Prostate gland (tissue), 2 donors: Measurements from ENCODE around the gene VAC14. TPM values are rescaled to one million over a fixed set of nuclear protein-coding genes. Genes with fewer than 3 reads are reported as not detected.
A peak's percentile ranks its signal among the peaks of the same experiment; 100 is the strongest.

Experiments used
- DNase-seq: peaks from one replicate; pipeline ENCODE4 v3.0.0-alpha.2; 2019; ENCODE audit warnings: low spot score
- H3K27ac ChIP-seq, 2 donors: fragments of 200-600 bp; sonication (generic); 2 replicates each; pipeline ENCODE4 v1.5.1; 2017 to 2019
- H3K27me3 ChIP-seq: fragments of 200-600 bp; sonication (generic); replicated peaks from 2 replicates; pipeline ENCODE4 v1.5.1; 2019; ENCODE audit not compliant: insufficient read depth
- H3K36me3 ChIP-seq, 2 donors: fragments of 200-600 bp; sonication (generic); 1 replicate in 1 of 2; 2 replicates in 1 of 2; pipeline versions ENCODE4 v1.5.1 to v1.8.1; 2017 to 2019
- H3K4me1 ChIP-seq: fragments of 200-600 bp; sonication (generic); replicated peaks from 2 replicates; pipeline ENCODE4 v1.5.1; 2019
- H3K4me3 ChIP-seq, 2 donors: fragments of 200-600 bp; sonication (generic); 2 replicates each; pipeline ENCODE4 v1.5.1; 2017 to 2019
- H3K9me3 ChIP-seq: fragments of 200-600 bp; sonication (generic); 2 replicates; pipeline ENCODE4 v1.5.1; 2017
- POLR2A ChIP-seq: fragments of 450-650 bp; IDR thresholded peaks from one replicate; pipeline ENCODE4 v1.6.1; 2016; ENCODE audit warnings: antibody characterized with exemption, mild to moderate bottlenecking
- POLR2AphosphoS5 ChIP-seq: sonication (generic); formaldehyde crosslinking; IDR thresholded peaks from one replicate; pipeline ENCODE4 v1.6.1; 2017; ENCODE audit warnings: antibody characterized with exemption
- WGBS: methylation state at CpG from one replicate; pipeline ENCODE4 v1.1.5; 2018; 5-methylcytosine and 5-hydroxymethylcytosine counted together
- intact Hi-C: fragments of 100-400 bp; cut with DNase I; formaldehyde crosslinking; loops from one replicate; pipeline ENCODE4 v1.14.2; 2022
- total RNA-seq, 2 donors: library from RNA; depleted of rRNA; stranded (reverse); fragments of >200 nt; gene quantifications; one replicate each; pipeline ENCODE4 v1.1.0, GENCODE V29; 2016
- TF ChIP-seq, protein P1 (sequence below), 4 experiments: fragments of 200-600 bp in 2 of 4; fragments of 450-650 bp in 2 of 4; sonication (generic) in 2 of 4; IDR thresholded peaks; 1 replicate in 3 of 4; 2 replicates in 1 of 4; pipeline ENCODE4 v1.5.1; 2016 to 2019; ENCODE audit warnings: antibody characterized with exemption in 4 of 4, mild to moderate bottlenecking in 2 of 4, moderate library complexity in 2 of 4

VAC14 gene
- total RNA-seq, 2 donors from 2014 or later, result 30.3 to 66.8 TPM

DNA sequence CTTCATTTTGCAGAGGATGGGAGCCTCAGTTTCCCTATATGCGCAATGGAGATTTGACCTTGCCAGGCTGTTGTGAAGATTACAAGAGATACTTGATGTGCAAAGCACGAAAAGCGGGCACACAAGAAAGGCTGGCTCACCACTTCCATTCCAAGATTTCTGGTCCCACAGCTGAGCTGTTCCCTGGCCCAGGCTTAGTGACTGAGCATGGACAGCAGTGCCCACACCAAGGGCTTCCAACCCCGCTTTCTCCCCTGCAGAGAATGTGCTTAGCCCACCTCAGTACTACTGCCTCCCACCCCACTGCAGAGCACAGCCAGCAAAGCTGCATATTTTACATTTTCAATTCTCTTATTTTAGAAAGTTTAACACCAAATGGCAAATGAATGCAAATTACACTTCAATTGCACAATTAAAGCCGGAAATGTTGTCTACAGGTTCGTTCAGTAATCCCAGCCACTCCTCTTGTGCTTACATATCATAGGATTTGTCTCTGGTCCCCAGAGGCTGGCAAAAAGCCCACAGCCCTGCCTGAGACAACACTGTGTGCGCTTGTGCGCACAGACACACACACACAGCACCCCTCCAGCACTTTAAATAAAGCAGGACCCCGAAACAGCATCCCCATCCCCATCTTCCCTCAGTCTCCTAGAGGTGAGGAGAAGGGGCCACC, 51.8 kb downstream of the VAC14 start:
- intact Hi-C loops, result no loop called here
- TF ChIP-seq POLR2A (no peak), POLR2AphosphoS5 (peak; percentile 37)
- Histone ChIP-seq H3K4me1 (peaks cover 38% of the 10 kb centered on the region), H3K9me3 (no peaks in the 10 kb centered on the region), H3K27me3 (no peaks in the 10 kb centered on the region), H3K36me3 (no peaks in the 10 kb centered on the region), H3K4me3 (no peak overlapping the region), H3K27ac (peak overlapping the region in 1 of 2 donors; percentile 84)
- peak; percentile 60 for DNase-seq
- 77% methylated on average over 9 of the region's 9 CpGs for WGBS

DNA sequence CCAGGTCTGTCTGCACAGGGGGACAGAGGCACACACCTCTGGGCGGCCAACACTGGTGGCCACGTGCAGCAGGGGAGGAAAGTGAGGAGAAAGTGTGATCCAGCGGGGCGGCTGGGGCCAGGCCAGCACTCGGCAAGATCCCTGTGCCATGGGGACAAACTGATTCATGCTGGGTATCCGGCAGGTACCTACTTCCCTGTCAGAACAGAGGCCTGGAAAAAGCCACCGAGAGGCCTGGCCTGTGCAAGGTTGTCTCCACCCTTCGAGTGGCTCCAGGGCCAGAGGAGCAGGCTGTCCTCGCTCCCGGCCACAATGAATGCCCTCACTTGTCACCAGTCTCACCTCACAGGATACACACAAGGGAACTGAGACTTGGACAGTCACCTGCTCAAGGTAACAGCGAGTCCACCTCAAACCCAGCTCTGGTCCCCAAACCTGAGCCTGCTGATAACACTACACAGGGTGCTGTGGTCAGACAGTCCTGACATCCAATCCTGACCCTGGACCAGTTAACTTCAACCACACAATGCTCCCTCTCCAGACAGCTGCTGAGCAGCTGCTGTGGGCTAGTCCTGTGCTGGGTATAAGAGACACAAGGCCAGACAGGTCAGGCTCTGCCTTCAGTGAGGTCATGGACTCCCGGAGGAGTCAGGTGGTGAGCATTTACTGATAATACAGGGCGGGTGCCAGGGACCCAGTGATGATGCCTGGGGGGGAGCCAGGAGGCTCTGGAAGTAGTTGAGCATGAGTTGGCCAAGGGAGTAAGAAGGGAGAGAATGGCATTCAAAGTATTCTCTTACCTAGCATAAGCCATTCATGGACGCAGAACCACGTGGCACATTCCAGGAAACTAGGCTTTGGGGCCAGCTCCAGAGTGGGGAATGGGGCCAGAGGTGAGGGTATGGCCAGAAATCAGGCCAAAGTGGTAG, 53.0 kb downstream of the VAC14 start:
- H3K36me3 ChIP-seq, result no peaks in the 10 kb centered on the region
- no peak overlapping the region for H3K4me3 ChIP-seq
- H3K27ac ChIP-seq, result peak overlapping the region; percentile 79 to 84
- intact Hi-C loops, result no loop called here
- H3K27me3 ChIP-seq, result no peaks in the 10 kb centered on the region
- H3K4me1 ChIP-seq, result peaks cover 38% of the 10 kb centered on the region
- no peak for TF ChIP-seq POLR2A
- TF ChIP-seq, protein P1, sequence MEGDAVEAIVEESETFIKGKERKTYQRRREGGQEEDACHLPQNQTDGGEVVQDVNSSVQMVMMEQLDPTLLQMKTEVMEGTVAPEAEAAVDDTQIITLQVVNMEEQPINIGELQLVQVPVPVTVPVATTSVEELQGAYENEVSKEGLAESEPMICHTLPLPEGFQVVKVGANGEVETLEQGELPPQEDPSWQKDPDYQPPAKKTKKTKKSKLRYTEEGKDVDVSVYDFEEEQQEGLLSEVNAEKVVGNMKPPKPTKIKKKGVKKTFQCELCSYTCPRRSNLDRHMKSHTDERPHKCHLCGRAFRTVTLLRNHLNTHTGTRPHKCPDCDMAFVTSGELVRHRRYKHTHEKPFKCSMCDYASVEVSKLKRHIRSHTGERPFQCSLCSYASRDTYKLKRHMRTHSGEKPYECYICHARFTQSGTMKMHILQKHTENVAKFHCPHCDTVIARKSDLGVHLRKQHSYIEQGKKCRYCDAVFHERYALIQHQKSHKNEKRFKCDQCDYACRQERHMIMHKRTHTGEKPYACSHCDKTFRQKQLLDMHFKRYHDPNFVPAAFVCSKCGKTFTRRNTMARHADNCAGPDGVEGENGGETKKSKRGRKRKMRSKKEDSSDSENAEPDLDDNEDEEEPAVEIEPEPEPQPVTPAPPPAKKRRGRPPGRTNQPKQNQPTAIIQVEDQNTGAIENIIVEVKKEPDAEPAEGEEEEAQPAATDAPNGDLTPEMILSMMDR (IDR thresholded peaks at IDR 0.05), result no peak
- no peak for TF ChIP-seq POLR2AphosphoS5
- no peak for DNase-seq
- WGBS, result 82% methylated on average over 15 of the region's 15 CpGs
- H3K9me3 ChIP-seq, result no peaks in the 10 kb centered on the region

DNA sequence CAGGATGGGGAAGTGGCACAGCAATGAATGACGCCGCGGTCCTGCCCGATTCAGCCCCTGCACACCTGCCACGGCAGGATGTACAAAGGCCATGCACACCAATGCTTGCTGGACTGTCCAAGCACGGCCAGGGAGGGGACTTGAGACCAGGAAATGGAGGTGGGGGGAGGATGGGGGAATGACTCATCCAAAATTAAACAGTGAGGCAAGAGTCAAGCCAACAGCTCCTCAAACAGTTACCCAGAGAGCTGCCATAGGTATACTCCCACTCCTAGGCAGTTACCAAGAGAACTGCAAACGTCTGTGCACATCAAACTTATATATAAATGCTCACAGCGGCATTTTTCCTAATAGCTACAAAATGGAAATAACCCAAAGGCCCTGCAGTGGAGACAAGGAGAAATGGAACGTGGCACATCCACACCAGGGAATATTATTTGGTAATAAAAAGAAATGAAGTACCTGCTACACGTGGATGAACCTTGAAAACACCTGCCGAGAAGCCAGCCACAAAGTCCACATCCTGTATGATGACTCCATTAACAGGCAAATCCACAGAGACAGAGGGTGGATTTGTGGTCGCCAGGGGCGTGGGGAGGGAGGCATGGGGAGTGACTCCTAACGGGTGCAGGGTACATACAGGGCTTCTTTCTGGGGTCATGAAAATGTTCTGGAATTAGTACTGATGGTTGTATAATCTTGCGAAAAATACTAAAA, 54.1 kb downstream of the VAC14 start:
- Histone ChIP-seq H3K4me3 (no peak overlapping the region), H3K4me1 (peaks cover 38% of the 10 kb centered on the region), H3K36me3 (no peaks in the 10 kb centered on the region), H3K27me3 (no peaks in the 10 kb centered on the region), H3K27ac (peak overlapping the region; percentile 79 to 84), H3K9me3 (no peaks in the 10 kb centered on the region)
- WGBS, result 39% methylated on average over 15 of the region's 15 CpGs
- intact Hi-C loops, result no loop called here
- TF ChIP-seq POLR2A (peak; percentile 17), POLR2AphosphoS5 (peak; percentile 81)
- TF ChIP-seq, protein P1 (IDR thresholded peaks at IDR 0.05), result no peak
- peak; percentile 91 for DNase-seq

DNA sequence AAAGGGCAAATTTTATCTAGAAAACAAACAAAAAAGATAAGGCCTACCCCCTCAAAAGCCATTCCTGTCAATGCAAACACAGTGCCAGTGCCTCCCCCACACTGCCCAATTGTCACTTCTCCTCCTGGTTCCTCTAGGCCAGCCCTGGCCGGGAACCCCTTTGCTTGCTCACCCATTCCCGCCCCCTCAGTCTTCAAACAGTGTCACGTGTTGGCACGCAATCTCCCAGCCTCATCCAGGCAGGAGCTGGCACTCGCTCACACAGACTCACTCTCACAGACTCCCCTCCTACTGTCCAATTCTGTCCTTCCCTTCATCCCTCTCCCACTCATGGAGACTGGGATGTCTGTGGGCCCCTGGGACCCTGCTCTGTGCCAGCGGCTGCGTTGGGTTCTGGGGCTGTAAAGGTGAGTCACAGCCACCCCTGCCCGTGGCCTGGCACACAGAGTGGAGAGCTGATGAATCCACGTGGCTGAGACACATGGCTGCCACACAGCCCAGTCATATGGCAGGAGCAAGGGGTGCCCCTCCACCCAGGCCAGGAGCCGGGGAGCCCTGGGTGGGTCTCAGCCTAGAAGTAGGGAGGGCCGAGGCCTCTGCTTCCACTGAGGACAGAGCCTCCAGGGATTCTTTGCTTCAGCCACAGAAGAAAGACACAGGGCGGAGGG, 54.8 kb downstream of the VAC14 start:
- H3K27ac ChIP-seq, result peak overlapping the region; percentile 79 to 84
- no peak overlapping the region for H3K4me3 ChIP-seq
- peak; percentile 76 for DNase-seq
- H3K27me3 ChIP-seq, result no peaks in the 10 kb centered on the region
- no peaks in the 10 kb centered on the region for H3K9me3 ChIP-seq
- WGBS, result 18% methylated on average over 12 of the region's 12 CpGs
- H3K4me1 ChIP-seq, result peaks cover 38% of the 10 kb centered on the region
- no peaks in the 10 kb centered on the region for H3K36me3 ChIP-seq
- intact Hi-C loops, result no loop called here
- TF ChIP-seq, protein P1 (IDR thresholded peaks at IDR 0.05), result no peak
- TF ChIP-seq POLR2A, result no peak
- TF ChIP-seq POLR2AphosphoS5, result peak; percentile 68
